ENCODE data around the gene NRXN3. TPM values are rescaled to one million over a fixed set of nuclear protein-coding genes. Genes with fewer than 3 reads are reported as not detected.

Gene NRXN3
- total and polyA plus RNA-seq, 2 of the 13 experiments (the other 11 are each of a cell fraction or from before 2014, with no cell fraction given), result 0.03 TPM; not detected in 1

DNA sequence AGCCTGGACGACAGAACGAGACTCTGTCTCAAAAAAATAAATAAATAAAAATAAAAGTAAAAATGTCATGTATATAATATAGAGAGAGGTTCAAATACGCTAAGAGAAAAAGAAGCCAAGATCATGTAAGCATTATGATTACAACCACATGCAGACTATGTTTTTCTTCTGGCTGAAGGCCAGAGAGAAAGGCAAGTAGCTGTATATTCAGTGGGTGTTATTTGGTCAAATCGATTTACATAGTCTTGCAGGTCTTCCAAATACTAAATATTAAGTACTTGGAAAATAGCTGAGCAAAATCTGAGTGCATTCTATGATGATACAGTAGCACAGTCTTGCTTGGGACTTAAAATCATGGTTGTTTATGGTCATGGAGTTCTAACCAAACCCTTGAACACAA lies 1283.1 kb downstream of the NRXN3 start (continued):
- TF ChIP-seq, protein P1, sequence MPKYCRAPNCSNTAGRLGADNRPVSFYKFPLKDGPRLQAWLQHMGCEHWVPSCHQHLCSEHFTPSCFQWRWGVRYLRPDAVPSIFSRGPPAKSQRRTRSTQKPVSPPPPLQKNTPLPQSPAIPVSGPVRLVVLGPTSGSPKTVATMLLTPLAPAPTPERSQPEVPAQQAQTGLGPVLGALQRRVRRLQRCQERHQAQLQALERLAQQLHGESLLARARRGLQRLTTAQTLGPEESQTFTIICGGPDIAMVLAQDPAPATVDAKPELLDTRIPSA (CRISPR knock-in tag; IDR thresholded peaks at IDR 0.05; ENCODE audit: borderline replicate concordance), result no peak
- no peak for TF ChIP-seq KDM1A (CRISPR knock-in tag; IDR thresholded peaks at IDR 0.05)

DNA sequence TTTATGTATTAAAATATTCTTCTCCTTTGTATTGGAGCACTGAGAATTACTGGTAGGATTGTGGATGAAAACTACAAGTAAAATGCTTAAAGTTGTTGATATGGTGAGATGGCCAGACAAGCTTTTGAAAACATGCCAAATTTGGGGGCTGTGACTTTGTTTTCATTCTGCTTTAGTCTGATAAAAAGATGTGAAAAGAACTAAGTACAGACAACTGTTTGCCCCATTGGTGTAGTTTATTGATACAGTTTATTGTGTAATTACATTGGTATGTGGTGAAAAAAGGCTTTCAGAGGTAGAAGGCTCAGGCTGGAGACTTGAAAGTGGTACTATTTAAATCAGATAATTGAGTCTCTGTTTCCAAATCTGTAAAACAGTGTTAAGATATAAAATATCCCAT lies 1294.3 kb downstream of the NRXN3 start:
- Histone ChIP-seq H3K4me2 (ENCODE audit: low read depth, low read length) (no peak overlapping the region), H3K79me2 (ENCODE audit: insufficient read depth, low read length) (no peaks in the 10 kb centered on the region), H3K4me1 (ENCODE audit: insufficient read depth, low read length) (no peaks in the 10 kb centered on the region), H4K20me1 (ENCODE audit: insufficient read depth, low read length) (no peaks in the 10 kb centered on the region), H3K4me3 (replicated peaks in 1 of 3; ENCODE audit: insufficient read depth in 1 of 3, low read depth in 2 of 3, low read length in 3 of 3) (no peak overlapping the region), H3K36me3 (replicated peaks in 1 of 2; ENCODE audit: control insufficient read depth in 1 of 2, insufficient read depth in 2 of 2, low read length in 2 of 2) (no peaks in the 10 kb centered on the region), H3K27ac (ENCODE audit: extremely low read length, insufficient read depth, low read length) (no peak overlapping the region), H3K9me3 (ENCODE audit: low read length) (peaks cover 65% of the 10 kb centered on the region), H2AFZ (ENCODE audit: low read length) (no peak overlapping the region), H3K9ac (ENCODE audit: insufficient read depth, low read depth, low read length) (no peak overlapping the region), H3K27me3 (ENCODE audit: control insufficient read depth in 1 of 2, insufficient read depth in 2 of 2, low read length in 2 of 2) (no peaks in the 10 kb centered on the region)
- CTCF ChIA-PET (ENCODE audit: low intra/inter-chr PET ratio, low total read pairs), result no interaction called here
- FAIRE-seq (no peak), ATAC-seq (no peak), DNase-seq (ENCODE audit: low spot score) (no peak)
- in situ Hi-C loops (cut with HindIII; ENCODE audit: extremely low pct_ligation_motif_present, low pct_unique_long_range_greater_than_20kb) (no loop called here), intact Hi-C loops (cut with micrococcal nuclease; ENCODE audit: unreplicated experiment) (no loop called here)
- no TSS peak for BruUV-seq (replicated peaks)
- POLR2A ChIA-PET, result no interaction called here
- TF ChIP-seq SNAPC2 (CRISPR knock-in tag; IDR thresholded peaks at IDR 0.05) (no peak), NONO (IDR thresholded peaks at IDR 0.05) (no peak), NONO (CRISPR knock-in tag; conservative IDR thresholded peaks at IDR 0.05) (no peak), ZZZ3 (CRISPR knock-in tag; IDR thresholded peaks at IDR 0.05; ENCODE audit: borderline replicate concordance) (no peak), PTBP1 (IDR thresholded peaks at IDR 0.05; ENCODE audit: low read depth, low read length, poor library complexity, severe bottlenecking) (no peak), THYN1 (CRISPR knock-in tag; IDR thresholded peaks at IDR 0.05; ENCODE audit: borderline replicate concordance, low read depth) (no peak)
- TF ChIP-seq, protein P2, sequence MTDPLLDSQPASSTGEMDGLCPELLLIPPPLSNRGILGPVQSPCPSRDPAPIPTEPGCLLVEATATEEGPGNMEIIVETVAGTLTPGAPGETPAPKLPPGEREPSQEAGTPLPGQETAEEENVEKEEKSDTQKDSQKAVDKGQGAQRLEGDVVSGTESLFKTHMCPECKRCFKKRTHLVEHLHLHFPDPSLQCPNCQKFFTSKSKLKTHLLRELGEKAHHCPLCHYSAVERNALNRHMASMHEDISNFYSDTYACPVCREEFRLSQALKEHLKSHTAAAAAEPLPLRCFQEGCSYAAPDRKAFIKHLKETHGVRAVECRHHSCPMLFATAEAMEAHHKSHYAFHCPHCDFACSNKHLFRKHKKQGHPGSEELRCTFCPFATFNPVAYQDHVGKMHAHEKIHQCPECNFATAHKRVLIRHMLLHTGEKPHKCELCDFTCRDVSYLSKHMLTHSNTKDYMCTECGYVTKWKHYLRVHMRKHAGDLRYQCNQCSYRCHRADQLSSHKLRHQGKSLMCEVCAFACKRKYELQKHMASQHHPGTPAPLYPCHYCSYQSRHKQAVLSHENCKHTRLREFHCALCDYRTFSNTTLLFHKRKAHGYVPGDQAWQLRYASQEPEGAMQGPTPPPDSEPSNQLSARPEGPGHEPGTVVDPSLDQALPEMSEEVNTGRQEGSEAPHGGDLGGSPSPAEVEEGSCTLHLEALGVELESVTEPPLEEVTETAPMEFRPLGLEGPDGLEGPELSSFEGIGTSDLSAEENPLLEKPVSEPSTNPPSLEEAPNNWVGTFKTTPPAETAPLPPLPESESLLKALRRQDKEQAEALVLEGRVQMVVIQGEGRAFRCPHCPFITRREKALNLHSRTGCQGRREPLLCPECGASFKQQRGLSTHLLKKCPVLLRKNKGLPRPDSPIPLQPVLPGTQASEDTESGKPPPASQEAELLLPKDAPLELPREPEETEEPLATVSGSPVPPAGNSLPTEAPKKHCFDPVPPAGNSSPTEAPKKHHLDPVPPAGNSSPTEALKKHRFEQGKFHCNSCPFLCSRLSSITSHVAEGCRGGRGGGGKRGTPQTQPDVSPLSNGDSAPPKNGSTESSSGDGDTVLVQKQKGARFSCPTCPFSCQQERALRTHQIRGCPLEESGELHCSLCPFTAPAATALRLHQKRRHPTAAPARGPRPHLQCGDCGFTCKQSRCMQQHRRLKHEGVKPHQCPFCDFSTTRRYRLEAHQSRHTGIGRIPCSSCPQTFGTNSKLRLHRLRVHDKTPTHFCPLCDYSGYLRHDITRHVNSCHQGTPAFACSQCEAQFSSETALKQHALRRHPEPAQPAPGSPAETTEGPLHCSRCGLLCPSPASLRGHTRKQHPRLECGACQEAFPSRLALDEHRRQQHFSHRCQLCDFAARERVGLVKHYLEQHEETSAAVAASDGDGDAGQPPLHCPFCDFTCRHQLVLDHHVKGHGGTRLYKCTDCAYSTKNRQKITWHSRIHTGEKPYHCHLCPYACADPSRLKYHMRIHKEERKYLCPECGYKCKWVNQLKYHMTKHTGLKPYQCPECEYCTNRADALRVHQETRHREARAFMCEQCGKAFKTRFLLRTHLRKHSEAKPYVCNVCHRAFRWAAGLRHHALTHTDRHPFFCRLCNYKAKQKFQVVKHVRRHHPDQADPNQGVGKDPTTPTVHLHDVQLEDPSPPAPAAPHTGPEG (CRISPR knock-in tag; IDR thresholded peaks at IDR 0.05), result no peak
- TF ChIP-seq, protein P3, sequence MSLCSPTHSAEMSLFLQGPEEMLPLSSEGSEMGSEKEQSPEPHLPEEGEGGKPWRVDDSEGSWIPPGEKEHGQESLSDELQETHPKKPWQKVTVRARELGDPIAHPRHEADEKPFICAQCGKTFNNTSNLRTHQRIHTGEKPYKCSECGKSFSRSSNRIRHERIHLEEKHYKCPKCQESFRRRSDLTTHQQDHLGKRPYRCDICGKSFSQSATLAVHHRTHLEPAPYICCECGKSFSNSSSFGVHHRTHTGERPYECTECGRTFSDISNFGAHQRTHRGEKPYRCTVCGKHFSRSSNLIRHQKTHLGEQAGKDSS (CRISPR knock-in tag; IDR thresholded peaks at IDR 0.05; ENCODE audit: borderline replicate concordance, low read depth), result no peak
- TF ChIP-seq, protein P4, sequence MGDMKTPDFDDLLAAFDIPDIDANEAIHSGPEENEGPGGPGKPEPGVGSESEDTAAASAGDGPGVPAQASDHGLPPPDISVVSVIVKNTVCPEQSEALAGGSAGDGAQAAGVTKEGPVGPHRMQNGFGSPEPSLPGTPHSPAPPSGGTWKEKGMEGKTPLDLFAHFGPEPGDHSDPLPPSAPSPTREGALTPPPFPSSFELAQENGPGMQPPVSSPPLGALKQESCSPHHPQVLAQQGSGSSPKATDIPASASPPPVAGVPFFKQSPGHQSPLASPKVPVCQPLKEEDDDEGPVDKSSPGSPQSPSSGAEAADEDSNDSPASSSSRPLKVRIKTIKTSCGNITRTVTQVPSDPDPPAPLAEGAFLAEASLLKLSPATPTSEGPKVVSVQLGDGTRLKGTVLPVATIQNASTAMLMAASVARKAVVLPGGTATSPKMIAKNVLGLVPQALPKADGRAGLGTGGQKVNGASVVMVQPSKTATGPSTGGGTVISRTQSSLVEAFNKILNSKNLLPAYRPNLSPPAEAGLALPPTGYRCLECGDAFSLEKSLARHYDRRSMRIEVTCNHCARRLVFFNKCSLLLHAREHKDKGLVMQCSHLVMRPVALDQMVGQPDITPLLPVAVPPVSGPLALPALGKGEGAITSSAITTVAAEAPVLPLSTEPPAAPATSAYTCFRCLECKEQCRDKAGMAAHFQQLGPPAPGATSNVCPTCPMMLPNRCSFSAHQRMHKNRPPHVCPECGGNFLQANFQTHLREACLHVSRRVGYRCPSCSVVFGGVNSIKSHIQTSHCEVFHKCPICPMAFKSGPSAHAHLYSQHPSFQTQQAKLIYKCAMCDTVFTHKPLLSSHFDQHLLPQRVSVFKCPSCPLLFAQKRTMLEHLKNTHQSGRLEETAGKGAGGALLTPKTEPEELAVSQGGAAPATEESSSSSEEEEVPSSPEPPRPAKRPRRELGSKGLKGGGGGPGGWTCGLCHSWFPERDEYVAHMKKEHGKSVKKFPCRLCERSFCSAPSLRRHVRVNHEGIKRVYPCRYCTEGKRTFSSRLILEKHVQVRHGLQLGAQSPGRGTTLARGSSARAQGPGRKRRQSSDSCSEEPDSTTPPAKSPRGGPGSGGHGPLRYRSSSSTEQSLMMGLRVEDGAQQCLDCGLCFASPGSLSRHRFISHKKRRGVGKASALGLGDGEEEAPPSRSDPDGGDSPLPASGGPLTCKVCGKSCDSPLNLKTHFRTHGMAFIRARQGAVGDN (CRISPR knock-in tag; IDR thresholded peaks at IDR 0.05), result no peak

Measured in HepG2 (cell line).